HG02943 (cell line): ENCODE measurements around the gene RPL32.
"Not testable (repeated sequence)": the region's sequence is repeated elsewhere in the genome, so short reads cannot be mapped to it uniquely, and the experiment has no call there.

Experiments used
- ATAC-seq: cut with Tn5 transposase; IDR thresholded peaks from one replicate; pipeline ENCODE4 v1.9.1; 2021; ENCODE audit warnings: mild to moderate bottlenecking, low read depth, moderate library complexity; ENCODE audit not compliant: unreplicated experiment

The RPL32 gene

DNA sequence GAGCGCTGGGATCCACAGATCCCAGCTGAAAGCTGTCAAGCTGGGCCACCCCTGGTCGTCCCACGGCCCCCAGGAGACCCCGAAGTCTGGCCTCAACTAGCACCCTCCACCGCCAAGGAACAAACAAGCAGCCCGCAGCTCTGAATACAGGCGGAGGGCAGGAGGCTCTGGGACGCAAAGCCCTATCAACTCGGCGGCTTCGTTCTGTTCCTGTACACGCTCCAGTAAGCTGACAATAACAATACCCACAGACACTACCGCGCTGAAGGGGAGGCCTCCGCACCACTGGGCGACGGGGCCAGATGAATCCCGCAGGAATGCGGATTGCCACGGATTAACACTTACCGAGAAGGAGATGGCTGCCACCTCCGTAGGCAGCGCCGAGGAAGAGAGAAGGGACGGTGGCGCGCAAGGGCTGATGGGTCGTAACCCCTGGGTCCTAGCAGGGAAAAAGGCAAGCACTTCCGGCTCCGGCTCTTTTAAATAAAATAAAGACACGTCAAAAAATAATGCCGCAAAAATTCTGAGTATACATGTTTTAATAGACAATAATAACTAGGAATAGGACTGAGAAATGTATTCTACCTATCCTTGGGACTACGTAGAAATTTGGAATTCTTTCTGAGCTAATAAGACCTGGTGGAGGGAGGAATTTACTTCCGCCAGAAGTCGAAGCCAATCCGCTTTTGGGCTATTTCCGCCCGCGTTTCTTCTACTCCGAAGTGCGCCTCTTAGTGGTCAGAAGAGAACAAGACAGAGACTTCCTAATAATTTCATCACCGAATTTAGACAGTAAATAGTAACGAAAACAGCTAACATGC is at the start of gene RPL32:
TSS of gene RPL32 (minus strand) at position 417 of the 821 bp plus-strand sequence. CDS start 1,328 bp downstream, outside the sequence.
- peak; percentile 85 for ATAC-seq

DNA sequence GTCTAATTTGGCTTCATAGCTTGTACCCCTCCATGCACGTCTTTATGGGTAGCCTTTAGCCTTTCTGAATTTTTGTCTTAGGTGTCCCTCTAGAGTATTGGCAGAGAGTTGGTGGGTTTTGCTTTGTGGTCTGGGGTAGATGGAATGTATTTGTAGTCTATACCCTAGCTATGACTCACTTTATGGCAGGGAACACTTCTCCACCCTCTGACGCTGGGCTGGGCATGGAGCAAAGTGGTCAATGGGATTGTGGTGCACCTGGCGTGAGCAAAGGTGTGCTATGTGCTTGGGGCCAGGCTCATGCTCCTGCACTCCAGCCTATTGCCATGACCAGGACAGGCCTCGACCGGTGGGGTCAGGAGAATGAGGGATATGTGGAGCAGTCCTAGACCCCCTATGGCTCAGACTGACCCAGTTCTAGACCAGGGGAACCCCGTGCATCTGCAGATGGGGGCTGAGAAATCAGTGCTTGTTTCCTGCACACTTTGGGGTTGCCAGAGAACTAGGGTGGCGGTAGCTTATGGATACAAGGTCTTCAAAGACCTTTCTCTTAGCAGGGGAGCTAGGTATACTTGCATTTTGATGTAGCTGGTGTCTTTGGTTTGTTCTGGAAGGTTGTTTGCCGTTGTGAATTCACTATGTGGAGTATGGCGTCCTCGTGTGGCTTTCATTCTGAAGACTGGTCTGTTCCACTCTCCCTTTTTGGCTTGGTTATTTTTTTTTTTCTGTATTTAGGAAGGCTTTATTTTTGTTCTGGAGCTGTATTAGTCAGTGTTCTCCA is 49.4 kb upstream of the RPL32 start:
- ATAC-seq = no peak

DNA sequence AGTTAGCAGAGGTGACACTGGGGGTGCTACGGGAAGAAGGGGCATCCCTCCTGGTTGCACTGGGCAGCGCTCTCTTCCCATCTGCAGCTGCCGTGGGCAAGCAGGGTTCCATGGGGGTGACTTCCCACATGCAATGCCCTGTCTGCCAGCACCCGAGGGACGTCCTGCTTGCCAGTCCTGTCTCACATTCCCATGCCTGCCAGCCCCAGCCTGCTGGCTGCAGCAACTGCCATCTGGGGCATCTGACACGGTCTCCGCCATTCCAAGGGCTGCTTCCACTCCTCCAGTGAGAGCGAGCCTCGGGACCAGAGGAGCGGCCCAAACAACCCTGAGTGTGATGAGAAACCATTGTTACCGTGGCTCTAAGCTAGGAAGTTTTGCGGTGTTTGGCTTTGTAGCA is 45.4 kb upstream of the RPL32 start:
- no peak for ATAC-seq

DNA sequence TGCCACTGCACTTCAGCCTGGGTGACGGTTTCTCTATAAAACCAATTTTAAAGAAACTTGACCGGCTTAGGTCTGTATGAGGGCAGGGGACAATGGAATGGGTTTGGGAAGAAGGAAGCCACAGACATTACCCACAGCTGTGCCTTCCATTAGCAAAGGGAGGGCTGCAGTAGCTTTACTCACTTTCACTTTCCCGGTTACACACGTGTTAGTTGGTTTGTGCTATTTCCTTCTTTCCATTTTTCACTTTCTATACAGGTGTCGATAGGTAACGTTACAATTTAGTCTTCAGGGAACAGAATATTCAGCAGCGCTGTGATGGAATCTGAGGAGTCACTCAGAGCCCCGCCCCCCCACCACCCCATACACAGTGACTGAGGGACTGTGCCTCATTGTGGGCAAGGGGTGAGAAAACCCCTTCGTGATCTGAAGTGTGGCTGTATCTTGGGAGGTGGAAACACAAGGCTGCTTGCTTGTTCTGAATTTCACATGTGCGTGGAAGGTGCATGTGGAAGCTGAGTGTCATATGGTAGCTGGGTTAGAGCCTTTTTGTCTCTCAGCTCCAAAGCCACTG is 44.8 kb upstream of the RPL32 start:
- ATAC-seq = no peak

DNA sequence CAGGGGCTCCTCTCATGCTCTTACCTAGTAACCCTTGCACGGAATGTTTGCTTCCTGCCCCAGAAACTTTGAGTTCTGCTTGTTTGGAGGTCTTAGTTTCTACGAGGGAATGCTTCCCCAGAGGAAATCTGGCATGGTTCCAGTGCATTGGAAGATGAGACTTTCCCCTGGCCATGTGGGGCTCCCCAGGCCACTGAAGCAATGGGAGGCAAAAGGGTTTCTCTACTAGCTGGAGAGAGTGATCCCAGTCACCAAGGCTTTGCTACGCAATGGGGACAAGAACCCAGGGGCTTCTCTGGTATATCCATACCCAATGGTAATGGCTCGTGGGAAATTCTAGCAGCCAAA is 44.2 kb upstream of the RPL32 start:
- ATAC-seq = no peak

DNA sequence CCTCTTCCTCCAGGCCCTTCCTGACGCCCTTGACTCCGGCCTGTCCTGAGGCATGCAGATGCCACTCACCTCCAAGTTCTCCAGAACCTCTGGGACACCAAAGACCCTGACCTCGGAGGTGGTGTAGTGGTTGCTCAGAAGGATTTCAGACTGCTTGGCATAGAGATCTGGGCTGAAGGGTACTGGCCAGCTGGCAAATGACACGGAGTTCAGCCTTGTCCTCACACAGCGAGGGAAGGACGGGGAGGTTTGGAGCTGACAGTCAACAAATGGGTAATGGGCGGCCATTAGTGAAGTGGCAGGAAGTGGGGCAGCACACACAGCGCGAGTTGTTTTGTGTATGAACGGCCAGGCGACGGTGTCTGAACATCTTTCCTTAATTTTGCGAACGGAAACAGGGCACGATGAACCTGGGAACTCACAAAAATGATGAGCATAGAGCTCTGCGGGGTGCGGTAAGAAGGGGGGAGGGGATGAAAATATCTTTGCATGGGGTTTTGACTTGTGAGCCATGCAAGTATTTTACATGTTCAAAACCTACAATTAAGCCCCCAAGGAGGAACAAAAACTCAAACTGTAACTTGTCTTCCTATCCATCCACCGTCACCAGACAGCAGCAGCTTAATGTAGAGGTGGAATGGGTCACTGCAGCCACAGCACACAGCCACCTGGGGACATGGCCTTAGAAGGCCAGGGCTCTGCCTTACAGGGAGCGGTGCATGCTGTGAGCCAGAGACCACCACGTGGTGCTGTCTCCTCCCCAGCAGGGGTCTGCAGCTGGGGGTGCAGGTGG is 43.6 kb upstream of the RPL32 start:
- no peak for ATAC-seq

DNA sequence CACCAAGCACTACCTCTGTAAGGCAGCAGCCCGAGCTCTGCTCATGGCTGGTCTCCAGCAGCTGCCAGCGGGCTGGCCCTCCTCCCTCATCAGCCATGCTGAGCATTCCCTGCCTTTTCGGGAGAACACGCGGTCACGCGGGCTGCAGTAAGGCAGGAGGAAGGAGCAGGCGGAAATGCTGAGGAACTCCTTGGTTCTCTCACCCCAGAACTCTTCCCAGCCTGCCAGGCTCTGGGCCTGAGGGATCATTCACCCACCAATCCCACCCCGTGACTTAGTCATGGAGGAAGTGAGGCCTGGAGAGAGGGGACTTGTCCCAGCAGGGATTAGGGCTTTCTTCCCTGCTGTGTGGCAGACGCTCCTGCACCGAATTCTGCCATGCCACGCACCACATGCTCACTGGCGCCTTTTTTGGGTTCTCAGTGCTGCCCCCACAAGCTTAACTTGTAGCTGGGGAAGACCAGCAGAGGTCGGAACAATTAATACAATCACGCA is 42.9 kb upstream of the RPL32 start:
- ATAC-seq = no peak

DNA sequence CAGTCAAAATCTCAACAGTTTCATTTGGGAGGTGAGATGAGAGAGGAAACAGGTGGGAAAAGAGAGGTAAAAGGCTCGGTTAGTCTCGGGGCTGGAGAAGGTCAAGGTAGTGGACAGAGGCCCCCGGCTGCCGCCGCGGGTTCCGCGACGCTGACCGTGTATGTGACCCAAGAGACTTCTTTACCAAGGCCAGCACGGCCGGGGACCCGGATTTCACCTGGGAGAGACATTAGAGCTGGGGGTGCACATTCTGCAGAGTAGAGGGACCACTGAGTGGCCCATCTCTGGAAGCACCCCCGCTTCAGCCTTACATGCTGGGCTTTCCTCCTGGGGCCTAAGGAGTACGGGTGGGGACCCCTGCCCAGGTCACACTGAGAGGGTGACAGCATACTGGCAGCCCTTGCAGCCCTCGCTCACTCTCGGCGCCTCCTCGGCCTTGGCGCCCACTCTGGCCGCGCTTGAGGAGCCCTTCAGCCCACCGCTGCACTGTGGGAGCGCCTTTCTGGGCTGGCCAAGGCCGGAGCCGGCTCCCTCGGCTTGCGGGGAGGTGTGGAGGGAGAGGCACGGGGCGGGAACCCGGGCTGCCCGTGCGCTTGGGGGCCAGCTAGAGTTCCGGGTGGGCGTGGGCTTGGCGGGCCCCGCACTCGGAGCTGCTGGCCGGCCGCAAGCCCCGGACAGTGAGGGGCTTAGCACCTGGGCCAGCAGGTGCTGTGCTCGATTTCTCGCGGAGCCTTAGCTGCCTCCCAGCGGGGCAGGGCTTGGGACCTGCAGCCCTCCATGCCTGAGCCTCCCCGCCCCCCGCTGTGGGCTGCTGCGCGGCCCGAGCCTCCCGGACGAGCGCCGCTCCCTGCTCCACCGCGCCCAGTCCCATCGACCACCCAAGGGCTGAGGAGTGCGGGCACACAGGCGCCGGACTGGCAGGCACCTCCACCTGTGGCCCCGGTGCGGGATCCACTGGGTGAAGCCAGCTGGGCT is 41.3 kb upstream of the RPL32 start:
- ATAC-seq = no peak

DNA sequence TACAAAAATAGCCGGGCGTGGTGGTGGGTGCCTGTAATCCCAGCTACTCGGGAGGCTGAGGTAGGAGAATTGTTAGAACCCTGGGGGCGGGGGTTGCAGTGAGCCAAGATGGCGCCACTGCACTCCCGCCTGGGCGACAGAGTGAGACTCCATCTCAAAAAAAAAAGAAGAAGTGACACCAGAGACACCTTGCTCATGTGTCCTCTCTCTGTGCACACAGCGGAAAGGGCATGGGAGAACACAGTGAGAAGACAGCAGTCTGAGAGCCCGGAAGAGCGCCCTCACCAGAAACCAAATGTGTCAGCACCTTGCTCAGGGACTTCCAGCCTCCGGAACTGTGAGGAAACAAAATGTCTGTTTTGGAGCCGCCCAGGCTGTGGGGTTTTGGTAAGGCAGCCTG is 40.5 kb upstream of the RPL32 start:
- ATAC-seq = not testable (repeated sequence)

DNA sequence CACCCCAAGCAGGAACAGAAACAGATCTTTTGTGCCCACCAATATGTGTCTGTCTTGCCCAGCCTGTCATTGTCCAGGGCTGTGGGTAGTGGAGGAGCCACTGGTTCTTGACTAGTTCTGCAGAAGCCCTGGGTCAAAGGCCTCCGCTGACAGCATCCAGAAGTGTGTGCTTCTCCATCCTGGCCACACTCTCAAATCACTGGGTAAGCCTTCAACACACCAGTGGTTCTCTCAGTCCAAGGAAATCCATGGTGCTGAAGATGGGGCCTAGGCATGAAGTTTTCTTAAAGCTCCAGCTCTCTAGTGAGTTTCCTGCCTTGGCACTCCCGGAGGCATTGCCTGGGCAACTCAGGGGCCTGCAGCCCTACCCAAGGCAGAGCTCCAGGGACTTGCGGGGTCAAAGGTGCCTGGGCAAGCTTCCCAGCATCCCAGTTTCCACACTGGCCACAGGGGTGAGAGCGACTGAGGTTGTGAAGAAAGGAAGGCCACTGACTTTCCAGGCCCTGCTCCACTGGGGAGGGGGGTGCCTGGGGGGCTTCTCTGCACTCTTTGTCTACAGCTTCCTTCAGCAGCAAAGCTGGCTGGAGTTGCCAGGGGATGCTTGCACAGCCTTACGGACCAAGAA is 37.9 kb upstream of the RPL32 start:
- ATAC-seq = no peak

DNA sequence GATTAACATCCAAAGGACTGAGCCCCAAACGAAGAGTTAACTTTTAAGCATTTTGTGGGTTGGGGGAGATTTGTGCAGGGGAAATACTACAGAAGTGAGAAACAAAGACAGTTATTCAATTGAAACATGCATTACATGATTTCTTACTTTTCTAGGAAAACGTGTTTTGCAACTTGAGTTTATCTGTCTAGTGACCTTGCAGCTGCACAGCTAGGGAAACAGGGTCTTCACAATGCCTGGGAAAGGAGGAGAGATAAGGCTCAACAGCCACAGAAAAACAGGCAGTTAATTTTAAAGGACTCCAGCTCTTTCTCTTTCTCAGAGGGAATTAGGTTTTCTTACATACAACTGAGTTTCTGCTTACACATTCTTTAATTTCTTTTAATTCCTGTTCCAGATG is 37.4 kb upstream of the RPL32 start:
- not testable (repeated sequence) for ATAC-seq

DNA sequence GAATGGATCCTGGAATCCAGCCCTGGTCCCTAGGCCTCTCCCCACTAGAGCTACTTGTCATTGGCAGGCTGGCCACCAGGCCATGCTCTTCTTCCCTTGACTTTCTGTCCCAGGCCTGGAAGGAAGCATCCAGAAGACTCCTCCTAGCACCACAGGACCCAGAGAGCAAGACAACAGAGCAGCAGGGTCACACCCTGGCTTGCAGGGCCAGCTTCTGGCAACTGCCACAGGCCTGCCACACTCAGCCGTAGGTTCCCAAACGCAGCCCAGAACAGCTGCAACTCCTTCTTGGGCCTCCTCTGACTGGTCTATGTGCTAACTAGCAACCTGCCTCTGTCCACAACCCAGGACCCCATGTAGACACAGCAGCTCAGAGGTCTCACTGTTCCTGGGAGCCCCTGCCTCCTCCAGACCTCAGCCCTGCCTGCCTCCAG is 36.8 kb upstream of the RPL32 start:
- no peak for ATAC-seq

DNA sequence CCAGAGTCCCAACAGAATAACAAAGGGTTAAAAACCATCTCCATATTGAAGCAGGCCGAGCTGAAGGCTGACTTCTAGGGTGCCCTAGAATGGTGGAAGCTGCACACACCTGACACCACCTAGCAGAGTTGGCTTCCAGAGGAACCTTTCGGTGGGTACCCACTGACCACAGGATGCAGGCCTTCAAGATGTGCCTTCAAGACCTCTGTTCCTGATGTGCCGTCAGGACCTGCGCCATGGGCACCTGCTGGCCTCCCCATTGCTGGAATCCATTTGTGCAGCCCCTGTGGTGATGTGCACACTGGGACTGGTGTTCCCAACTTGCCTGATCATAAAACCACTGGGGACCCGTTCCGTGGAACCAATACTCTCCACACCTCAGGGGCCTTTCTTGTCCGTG is 35.7 kb upstream of the RPL32 start:
- no peak for ATAC-seq

DNA sequence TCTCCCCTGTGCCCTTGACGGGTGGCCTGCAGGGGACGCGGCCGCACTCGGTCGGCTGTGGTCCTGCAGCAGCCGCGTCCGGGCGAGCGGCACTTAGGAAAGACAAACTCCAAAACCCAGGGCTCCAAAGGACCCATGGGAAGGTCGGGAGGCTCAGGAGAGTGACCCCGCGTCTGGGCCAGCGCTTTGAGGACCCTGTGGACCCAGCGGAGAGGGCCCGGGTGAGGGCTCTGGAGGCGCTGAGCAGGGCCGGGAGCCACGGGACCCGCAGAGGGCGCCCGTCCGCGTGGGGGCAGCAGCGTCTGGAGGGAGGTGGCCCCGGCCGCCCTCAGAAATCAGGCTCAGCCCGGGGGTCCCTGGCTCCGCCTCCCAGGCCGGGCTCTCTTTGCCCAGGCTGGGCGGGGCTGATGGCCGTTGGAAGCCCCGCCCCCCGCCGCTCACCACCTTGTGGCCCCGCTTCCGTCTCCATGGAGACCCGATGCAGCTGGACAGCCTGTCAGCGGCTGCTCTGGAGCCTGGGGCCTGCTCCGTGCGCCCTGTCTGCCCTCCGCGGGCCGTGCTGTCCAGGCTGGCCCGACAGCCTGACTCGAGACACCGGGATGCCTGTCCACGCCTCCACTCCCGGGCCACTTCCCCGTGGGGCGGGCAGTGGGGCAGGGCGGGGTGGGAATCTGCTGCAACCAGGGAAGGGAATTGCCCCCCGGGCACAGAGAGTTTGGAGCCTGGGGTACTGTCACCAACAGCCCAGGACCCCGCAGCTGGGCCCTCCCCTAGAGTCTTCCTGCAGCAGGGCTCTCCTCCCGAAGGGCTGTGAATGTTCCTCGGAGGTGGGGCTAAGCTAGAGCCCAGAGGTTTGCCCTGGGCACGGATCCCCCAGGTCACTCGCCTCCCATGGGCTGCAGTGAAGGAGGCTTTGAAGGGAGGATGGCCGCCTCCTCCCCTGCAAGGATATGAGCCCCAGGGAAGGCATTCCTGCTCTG is 34.8 kb upstream of the RPL32 start:
- ATAC-seq = no peak

DNA sequence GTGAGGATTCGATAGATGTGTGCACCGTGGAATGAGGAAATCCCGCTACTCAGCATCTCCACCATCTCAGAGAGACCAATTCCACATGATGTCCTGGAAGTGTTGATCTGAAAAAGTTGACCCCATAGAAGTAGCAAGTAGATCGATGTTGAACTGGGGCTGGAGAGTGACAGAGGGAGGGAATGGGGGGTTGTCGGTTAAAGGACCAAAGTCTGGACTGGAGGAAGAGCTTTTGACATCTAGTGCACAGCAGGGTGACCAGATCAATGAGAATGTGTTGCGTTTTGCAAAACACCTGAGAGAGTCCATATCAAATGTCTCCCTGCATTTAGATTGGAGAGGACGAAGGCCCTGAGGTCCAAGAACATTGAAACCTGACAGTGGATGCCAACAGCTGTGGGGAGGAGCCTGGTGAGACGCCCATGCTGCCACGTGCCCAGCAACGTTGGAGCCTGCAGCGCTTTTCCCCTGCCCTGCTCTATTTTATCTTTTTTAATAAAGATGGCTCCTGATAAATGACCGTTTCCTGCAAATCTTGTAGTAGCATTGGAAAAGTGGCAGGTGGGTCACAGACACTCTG is 30.1 kb upstream of the RPL32 start:
- ATAC-seq = no peak

DNA sequence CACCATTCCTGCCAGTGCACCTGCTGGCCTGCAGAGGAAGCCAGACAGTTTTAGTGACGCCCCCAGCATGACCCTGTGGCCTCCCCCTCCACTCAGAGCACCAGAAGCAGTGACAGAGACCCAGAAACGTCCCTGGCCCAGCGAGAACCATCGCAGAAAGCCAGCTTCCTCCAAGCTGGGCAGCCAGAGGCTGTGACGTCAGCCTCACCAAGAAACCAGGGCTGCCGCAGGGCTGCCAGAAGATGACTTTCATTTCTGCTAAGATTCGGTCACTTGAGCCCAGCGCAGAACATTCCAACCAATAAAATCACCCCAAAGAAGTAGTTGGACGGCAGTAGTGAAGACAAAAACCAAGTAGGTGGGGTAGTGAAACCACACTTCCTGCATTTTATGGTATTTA is 29.6 kb upstream of the RPL32 start:
- ATAC-seq = no peak

DNA sequence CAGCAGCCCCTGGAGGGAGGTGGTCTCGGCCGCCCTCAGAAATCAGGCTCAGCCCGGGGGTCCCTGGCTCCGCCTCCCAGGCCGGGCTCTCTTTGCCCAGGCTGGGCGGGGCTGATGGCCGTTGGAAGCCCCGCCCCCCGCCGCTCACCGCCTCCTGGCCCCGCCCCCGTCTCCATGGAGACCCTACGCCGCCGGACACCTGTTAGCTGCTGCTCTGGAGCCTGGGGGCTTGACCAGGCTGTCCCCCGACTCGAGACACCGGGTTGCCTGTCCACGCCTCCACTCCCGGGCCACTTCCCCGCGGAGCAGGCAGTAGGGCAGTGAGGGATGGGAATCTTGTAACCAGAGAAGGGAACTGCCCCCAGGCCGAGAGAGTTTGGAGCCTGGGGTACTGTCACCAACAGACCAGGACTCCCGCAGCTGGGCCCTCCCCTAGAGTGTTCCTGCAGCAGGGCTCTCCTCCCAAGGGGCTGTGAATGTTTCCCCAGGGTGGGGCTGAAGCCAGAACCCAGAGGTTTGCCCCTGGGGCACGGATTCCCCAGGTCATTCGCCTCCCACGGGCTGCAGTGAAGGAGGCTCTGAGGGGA is 27.8 kb upstream of the RPL32 start:
- no peak for ATAC-seq
